ENCODE results near the gene ARID5A. TPM values are rescaled to one million over a fixed set of nuclear protein-coding genes. Genes with fewer than 3 reads are reported as not detected.
"Not testable (repeated sequence)": the region's sequence is repeated elsewhere in the genome, so short reads cannot be mapped to it uniquely, and the experiment has no call there.

The ARID5A gene
- total RNA-seq, 1 experiment from 2014 or later, result 20.7 TPM

GRCh38 chr2:96549967-96550786 is 13.6 kb downstream of the ARID5A start:
- H3K4me3 ChIP-seq (ENCODE audit: insufficient read depth, low read depth, low read length), result no peak overlapping the region; the same call in 1 of the 2 replicates
- no peaks in the 10 kb centered on the region for H3K27me3 ChIP-seq (ENCODE audit: control insufficient read depth, insufficient read depth, low read length)
- H3K36me3 ChIP-seq (replicated peaks; ENCODE audit: control insufficient read depth, insufficient read depth, low read length), result no peaks in the 10 kb centered on the region
- peak; percentile 96 for DNase-seq

- no peaks in the 10 kb centered on the region for H3K36me3 ChIP-seq (replicated peaks; ENCODE audit: control insufficient read depth, insufficient read depth, low read length)
- no peak overlapping the region for H3K4me3 ChIP-seq (ENCODE audit: insufficient read depth, low read depth, low read length)
- DNase-seq, result no peak
- H3K27me3 ChIP-seq (ENCODE audit: control insufficient read depth, insufficient read depth, low read length), result no peaks in the 10 kb centered on the region
These were observed 14.4 kb downstream of the ARID5A start for GRCh38 chr2:96550787-96551604.

- no peak for DNase-seq
- no peaks in the 10 kb centered on the region for H3K36me3 ChIP-seq (replicated peaks; ENCODE audit: control insufficient read depth, insufficient read depth, low read length)
- H3K4me3 ChIP-seq (ENCODE audit: insufficient read depth, low read depth, low read length), result no peak overlapping the region
- H3K27me3 ChIP-seq (ENCODE audit: control insufficient read depth, insufficient read depth, low read length), result no peaks in the 10 kb centered on the region
These were observed 15.2 kb downstream of the ARID5A start for GRCh38 chr2:96551605-96552314.

GRCh38 chr2:96552315-96553175 is 16.0 kb downstream of the ARID5A start:
- Histone ChIP-seq H3K27me3 (ENCODE audit: control insufficient read depth, insufficient read depth, low read length) (no peaks in the 10 kb centered on the region), H3K4me3 (ENCODE audit: insufficient read depth, low read depth, low read length) (no peak overlapping the region), H3K36me3 (replicated peaks; ENCODE audit: control insufficient read depth, insufficient read depth, low read length) (no peaks in the 10 kb centered on the region)
- no peak for DNase-seq

- H3K4me3 ChIP-seq (ENCODE audit: insufficient read depth, low read depth, low read length), result no peak overlapping the region
- no peaks in the 10 kb centered on the region for H3K36me3 ChIP-seq (replicated peaks; ENCODE audit: control insufficient read depth, insufficient read depth, low read length)
- no peaks in the 10 kb centered on the region for H3K27me3 ChIP-seq (ENCODE audit: control insufficient read depth, insufficient read depth, low read length)
- no peak for DNase-seq
These were observed 16.8 kb downstream of the ARID5A start for GRCh38 chr2:96553176-96553956.

GRCh38 chr2:96553957-96554292 is 17.4 kb downstream of the ARID5A start:
- not testable (repeated sequence) for DNase-seq; H3K36me3 ChIP-seq (replicated peaks; ENCODE audit: control insufficient read depth, insufficient read depth, low read length); H3K27me3 ChIP-seq (ENCODE audit: control insufficient read depth, insufficient read depth, low read length); H3K4me3 ChIP-seq (ENCODE audit: insufficient read depth, low read depth, low read length)

- peak; percentile 94 for DNase-seq
- H3K36me3 ChIP-seq (replicated peaks; ENCODE audit: control insufficient read depth, insufficient read depth, low read length), result no peaks in the 10 kb centered on the region
- H3K4me3 ChIP-seq (ENCODE audit: insufficient read depth, low read depth, low read length), result no peak overlapping the region
- H3K27me3 ChIP-seq (ENCODE audit: control insufficient read depth, insufficient read depth, low read length), result no peaks in the 10 kb centered on the region
These were observed 18.0 kb downstream of the ARID5A start for GRCh38 chr2:96554293-96555145.

- Histone ChIP-seq H3K36me3 (replicated peaks; ENCODE audit: control insufficient read depth, insufficient read depth, low read length) (no peaks in the 10 kb centered on the region), H3K27me3 (ENCODE audit: control insufficient read depth, insufficient read depth, low read length) (no peaks in the 10 kb centered on the region), H3K4me3 (ENCODE audit: insufficient read depth, low read depth, low read length) (no peak overlapping the region)
- no peak for DNase-seq
These were observed 18.6 kb downstream of the ARID5A start for GRCh38 chr2:96555146-96555610.

- H3K4me3 ChIP-seq (ENCODE audit: insufficient read depth, low read depth, low read length), result no peak overlapping the region
- no peaks in the 10 kb centered on the region for H3K36me3 ChIP-seq (replicated peaks; ENCODE audit: control insufficient read depth, insufficient read depth, low read length)
- no peaks in the 10 kb centered on the region for H3K27me3 ChIP-seq (ENCODE audit: control insufficient read depth, insufficient read depth, low read length)
- no peak for DNase-seq
These were observed 20.1 kb downstream of the ARID5A start for GRCh38 chr2:96556441-96557330.

GRCh38 chr2:96557421-96557820 is 20.9 kb downstream of the ARID5A start:
- not testable (repeated sequence) for H3K27me3 ChIP-seq (ENCODE audit: control insufficient read depth, insufficient read depth, low read length); DNase-seq; H3K36me3 ChIP-seq (replicated peaks; ENCODE audit: control insufficient read depth, insufficient read depth, low read length); H3K4me3 ChIP-seq (ENCODE audit: insufficient read depth, low read depth, low read length)

- no peak overlapping the region for H3K4me3 ChIP-seq (ENCODE audit: insufficient read depth, low read depth, low read length)
- H3K27me3 ChIP-seq (ENCODE audit: control insufficient read depth, insufficient read depth, low read length), result no peaks in the 10 kb centered on the region
- DNase-seq, result no peak
These were observed 21.5 kb downstream of the ARID5A start for GRCh38 chr2:96558061-96558460.

GRCh38 chr2:96558485-96558884 is 21.9 kb downstream of the ARID5A start:
- H3K36me3 ChIP-seq (replicated peaks; ENCODE audit: control insufficient read depth, insufficient read depth, low read length), result no peaks in the 10 kb centered on the region
- DNase-seq, result no peak
- no peaks in the 10 kb centered on the region for H3K27me3 ChIP-seq (ENCODE audit: control insufficient read depth, insufficient read depth, low read length)
- H3K4me3 ChIP-seq (ENCODE audit: insufficient read depth, low read depth, low read length), result no peak overlapping the region

More at GRCh38 chr2:96558061-96558460, 21.5 kb downstream of the ARID5A start:
- no peaks in the 10 kb centered on the region for H3K36me3 ChIP-seq (replicated peaks; ENCODE audit: control insufficient read depth, insufficient read depth, low read length)
